Neural crest cell (in vitro differentiated cells): ENCODE measurements around the gene TMED6. TPM values are rescaled to one million over a fixed set of nuclear protein-coding genes. Genes with fewer than 3 reads are reported as not detected.

Experiments used
- DNase-seq: peaks from one replicate; pipeline ENCODE4 v3.0.0; 2021; ENCODE audit warnings: low read depth, mixed read lengths, low spot score
- H3K27ac Mint-ChIP-seq: one replicate; pipeline ENCODE4 v1.8.0; 2021; ENCODE audit warnings: mild to moderate bottlenecking, mixed read lengths; ENCODE audit not compliant: unreplicated experiment
- H3K27me3 Mint-ChIP-seq: 2 replicates; pipeline ENCODE4 v1.8.0; 2021; ENCODE audit warnings: low read depth, mild to moderate bottlenecking, mixed read lengths
- H3K36me3 Mint-ChIP-seq: 2 replicates; pipeline ENCODE4 v1.8.0; 2021; ENCODE audit warnings: low read depth, mild to moderate bottlenecking, mixed read lengths
- H3K4me1 Mint-ChIP-seq: 2 replicates; pipeline ENCODE4 v1.8.0; 2021; ENCODE audit warnings: mixed read lengths
- H3K4me3 Mint-ChIP-seq: one replicate; pipeline ENCODE4 v1.8.0; 2021; ENCODE audit warnings: mild to moderate bottlenecking, mixed read lengths
- H3K9me3 Mint-ChIP-seq: 2 replicates; pipeline ENCODE4 v1.8.0; 2021; ENCODE audit warnings: mixed read lengths
- CTCF ChIP-seq: fragments of 200-600 bp; sonication (generic); conservative IDR thresholded peaks from 2 replicates; pipeline ENCODE4 v1.5.0; 2021; ENCODE audit warnings: antibody characterized with exemption, mild to moderate bottlenecking
- long read RNA-seq: library from polyadenylated mRNA; unstranded; transcript quantifications from one replicate; pipeline ENCODE4 v2.0.0, GENCODE V29; 2020
- total RNA-seq: library from RNA; stranded (reverse); gene quantifications from 2 replicates; pipeline ENCODE4 v1.2.1, GENCODE V29; 2021

The TMED6 gene
- 0.56 and 0.82 TPM in 2 replicates for total RNA-seq
- long read RNA-seq: 0 reads

- Mint-ChIP-seq H3K4me1 (no peaks in the 10 kb centered on the region), H3K9me3 (no peaks in the 10 kb centered on the region), H3K27ac (no peak within 1 kb of the TSS), H3K27me3 (no peaks in the 10 kb centered on the region), H3K36me3 (peaks cover 7% of the 10 kb centered on the region), H3K4me3 (no peak within 1 kb of the TSS)
- no peak for DNase-seq
- TF ChIP-seq CTCF: no peak
Measured at GRCh38 chr16:69351309-69352027, at the start of gene TMED6. TSS of gene TMED6 (minus strand) at chr16:69351786. CDS start at chr16:69351753, 33 bp downstream.

GRCh38 chr16:69399361-69399760 is 47.8 kb upstream of the TMED6 start:
- Mint-ChIP-seq H3K4me1 (peaks cover 33% of the 10 kb centered on the region), H3K27me3 (no peaks in the 10 kb centered on the region), H3K4me3 (no peak overlapping the region), H3K27ac (no peak overlapping the region), H3K36me3 (no peaks in the 10 kb centered on the region), H3K9me3 (no peaks in the 10 kb centered on the region)
- DNase-seq: no peak
- TF ChIP-seq CTCF: no peak

- no peak overlapping the region for H3K27ac Mint-ChIP-seq
- peaks cover 27% of the 10 kb centered on the region for H3K4me1 Mint-ChIP-seq
- peak; percentile 29 for DNase-seq
- peaks cover 5% of the 10 kb centered on the region for H3K27me3 Mint-ChIP-seq
- no peak overlapping the region for H3K4me3 Mint-ChIP-seq
- H3K9me3 Mint-ChIP-seq: no peaks in the 10 kb centered on the region
- no peaks in the 10 kb centered on the region for H3K36me3 Mint-ChIP-seq
- peak; percentile 60 for TF ChIP-seq CTCF
Measured at GRCh38 chr16:69397821-69398521, 46.4 kb upstream of the TMED6 start.

GRCh38 chr16:69396187-69397061 is 44.8 kb upstream of the TMED6 start:
- Mint-ChIP-seq H3K4me3 (no peak overlapping the region), H3K36me3 (no peaks in the 10 kb centered on the region), H3K9me3 (no peaks in the 10 kb centered on the region), H3K4me1 (peaks cover 23% of the 10 kb centered on the region), H3K27me3 (peaks cover 8% of the 10 kb centered on the region), H3K27ac (peak overlapping the region; percentile 93)
- TF ChIP-seq CTCF: peak; percentile 83
- peak; percentile 86 for DNase-seq

GRCh38 chr16:69395859-69396186 is 44.2 kb upstream of the TMED6 start:
- Mint-ChIP-seq H3K27me3 (peaks cover 8% of the 10 kb centered on the region), H3K4me3 (no peak overlapping the region), H3K27ac (no peak overlapping the region), H3K36me3 (no peaks in the 10 kb centered on the region), H3K4me1 (peaks cover 23% of the 10 kb centered on the region), H3K9me3 (no peaks in the 10 kb centered on the region)
- DNase-seq: no peak
- no peak for TF ChIP-seq CTCF
